ENCODE measurements around the gene SLC17A8. TPM values are rescaled to one million over a fixed set of nuclear protein-coding genes. Genes with fewer than 3 reads are reported as not detected.

Gene SLC17A8
- total RNA-seq, 1 experiment from 2014 or later = not detected

DNA sequence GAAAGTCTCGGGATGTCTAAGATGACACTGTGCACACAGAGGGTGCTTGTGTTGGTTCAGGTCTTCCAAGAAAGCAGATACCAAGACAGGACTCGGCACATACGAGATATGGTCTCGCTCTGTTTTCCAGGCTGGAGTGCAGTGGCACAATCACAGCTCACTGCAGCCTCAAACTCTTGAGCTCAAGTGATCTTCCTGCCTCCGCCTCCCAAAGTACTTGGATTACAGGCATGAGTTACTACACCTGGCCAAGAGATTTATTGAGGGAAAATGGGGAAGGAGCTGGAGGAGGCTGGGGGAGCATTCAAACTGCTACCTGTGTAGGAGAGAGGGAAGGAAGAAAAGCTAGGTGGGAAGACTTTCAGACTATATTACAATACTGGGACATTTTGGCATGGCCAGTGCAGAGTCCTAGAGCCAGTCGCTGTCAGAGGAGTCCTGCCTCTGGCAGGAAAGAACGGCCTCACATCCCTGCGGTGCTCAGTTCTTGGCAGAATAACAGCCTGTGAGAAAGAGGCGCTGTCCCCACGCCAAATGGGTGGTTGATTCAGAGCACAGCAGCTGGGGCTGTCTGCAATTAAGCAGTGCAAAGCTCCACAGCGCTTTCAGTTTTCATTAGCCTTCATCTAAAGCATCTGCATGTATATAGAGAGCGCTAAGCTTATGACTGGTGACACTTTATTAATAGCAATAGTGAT lies 18.3 kb downstream of the SLC17A8 start:
- DNase-seq = no peak
- TF ChIP-seq, protein P1, sequence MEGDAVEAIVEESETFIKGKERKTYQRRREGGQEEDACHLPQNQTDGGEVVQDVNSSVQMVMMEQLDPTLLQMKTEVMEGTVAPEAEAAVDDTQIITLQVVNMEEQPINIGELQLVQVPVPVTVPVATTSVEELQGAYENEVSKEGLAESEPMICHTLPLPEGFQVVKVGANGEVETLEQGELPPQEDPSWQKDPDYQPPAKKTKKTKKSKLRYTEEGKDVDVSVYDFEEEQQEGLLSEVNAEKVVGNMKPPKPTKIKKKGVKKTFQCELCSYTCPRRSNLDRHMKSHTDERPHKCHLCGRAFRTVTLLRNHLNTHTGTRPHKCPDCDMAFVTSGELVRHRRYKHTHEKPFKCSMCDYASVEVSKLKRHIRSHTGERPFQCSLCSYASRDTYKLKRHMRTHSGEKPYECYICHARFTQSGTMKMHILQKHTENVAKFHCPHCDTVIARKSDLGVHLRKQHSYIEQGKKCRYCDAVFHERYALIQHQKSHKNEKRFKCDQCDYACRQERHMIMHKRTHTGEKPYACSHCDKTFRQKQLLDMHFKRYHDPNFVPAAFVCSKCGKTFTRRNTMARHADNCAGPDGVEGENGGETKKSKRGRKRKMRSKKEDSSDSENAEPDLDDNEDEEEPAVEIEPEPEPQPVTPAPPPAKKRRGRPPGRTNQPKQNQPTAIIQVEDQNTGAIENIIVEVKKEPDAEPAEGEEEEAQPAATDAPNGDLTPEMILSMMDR (conservative IDR thresholded peaks at IDR 0.05) = no peak
- no peak overlapping the region for H3K4ac ChIP-seq (ENCODE audit: low read depth, low read length)

More for the DNA sequence above, 18.3 kb downstream of the SLC17A8 start:
- H3K56ac ChIP-seq (ENCODE audit: insufficient read length, low read depth, low read length) = no peak overlapping the region
- no peaks in the 10 kb centered on the region for H3K27me3 ChIP-seq (ENCODE audit: insufficient read depth, low read length)
- Mint-ChIP-seq H3K36me3 (ENCODE audit: insufficient read depth in 1 of 3, low read depth in 3 of 3) (no peaks in the 10 kb centered on the region), H3K4me3 (no peak overlapping the region), H3K27ac (peak overlapping the region in 1 of 3 experiments; percentile 72; a peak in 3 of 7 replicates), H3K4me1 (peaks cover 38 to 43% of the 10 kb centered on the region in 2 experiments), H3K9me3 (no peaks in the 10 kb centered on the region), H3K27me3 (ENCODE audit: low read depth) (peaks cover 19% of the 10 kb centered on the region)
- H2BK15ac ChIP-seq (ENCODE audit: low read depth, low read length) = no peak overlapping the region
- H3K79me1 ChIP-seq (ENCODE audit: insufficient read depth, low read depth, low read length, poor library complexity, severe bottlenecking) = no peaks in the 10 kb centered on the region
- H3K9ac ChIP-seq (ENCODE audit: extremely low read depth, insufficient read length, low read length) = no peak overlapping the region
- no peak overlapping the region for H2BK12ac ChIP-seq (ENCODE audit: insufficient read length, low read depth, low read length)
- H3K14ac ChIP-seq (ENCODE audit: insufficient read depth, low read length) = no peak overlapping the region
- H2BK20ac ChIP-seq (ENCODE audit: low read depth, low read length, poor library complexity, severe bottlenecking) = no peak overlapping the region
- H4K20me1 ChIP-seq (ENCODE audit: control insufficient read depth, insufficient read depth, insufficient read length) = no peaks in the 10 kb centered on the region
- H2BK120ac ChIP-seq (ENCODE audit: low read depth, low read length, poor library complexity, severe bottlenecking) = no peak overlapping the region
- no peak overlapping the region for H3T11ph ChIP-seq (ENCODE audit: low read length)
- no peak overlapping the region for H3K23ac ChIP-seq (ENCODE audit: insufficient read length, low read depth, low read length)
- no peak overlapping the region for H2AFZ ChIP-seq (ENCODE audit: low read length)
- H2BK5ac ChIP-seq (ENCODE audit: insufficient read length, low read length) = no peak overlapping the region
- H3K23me2 ChIP-seq (ENCODE audit: insufficient read length, low read depth, low read length, poor library complexity, severe bottlenecking) = no peaks in the 10 kb centered on the region
- no peaks in the 10 kb centered on the region for H3K9me3 ChIP-seq (ENCODE audit: control insufficient read depth, low read depth, low read length)
- H3K4me2 ChIP-seq (ENCODE audit: insufficient read depth, insufficient read length, low read length) = no peak overlapping the region
- H3K79me2 ChIP-seq (ENCODE audit: insufficient read depth, low read length) = no peaks in the 10 kb centered on the region
- no peak overlapping the region for H3K27ac ChIP-seq (ENCODE audit: insufficient read length, low read depth, low read length)
- no CpG with 5 or more reads among the region's 12 CpGs for whole genome bisulfite sequencing (ENCODE audit: extremely low coverage, insufficient read length, low lambda C conversion rate)
- no peak overlapping the region for H4K5ac ChIP-seq (ENCODE audit: insufficient read length, low read depth, low read length)
- no peak overlapping the region for H2AK5ac ChIP-seq (ENCODE audit: insufficient read length, low read length)
- no peak overlapping the region for H3K18ac ChIP-seq (ENCODE audit: insufficient read length, low read depth, low read length)
- no peak overlapping the region for H4K8ac ChIP-seq (replicated peaks; ENCODE audit: insufficient read length, low read depth, low read length)
- H3K4me1 ChIP-seq (ENCODE audit: insufficient read depth, low read length) = peaks cover 9% of the 10 kb centered on the region
- no peak overlapping the region for H4K91ac ChIP-seq (ENCODE audit: insufficient read length, low read depth, low read length)
